HG03060 (cell line): ENCODE measurements around the gene CUL5.

ENCODE experiments used
- ATAC-seq: cut with Tn5 transposase; IDR thresholded peaks from one replicate; pipeline ENCODE4 v1.9.1; 2021; ENCODE audit warnings: low read depth, moderate number of reproducible peaks; ENCODE audit not compliant: unreplicated experiment

Gene CUL5

DNA sequence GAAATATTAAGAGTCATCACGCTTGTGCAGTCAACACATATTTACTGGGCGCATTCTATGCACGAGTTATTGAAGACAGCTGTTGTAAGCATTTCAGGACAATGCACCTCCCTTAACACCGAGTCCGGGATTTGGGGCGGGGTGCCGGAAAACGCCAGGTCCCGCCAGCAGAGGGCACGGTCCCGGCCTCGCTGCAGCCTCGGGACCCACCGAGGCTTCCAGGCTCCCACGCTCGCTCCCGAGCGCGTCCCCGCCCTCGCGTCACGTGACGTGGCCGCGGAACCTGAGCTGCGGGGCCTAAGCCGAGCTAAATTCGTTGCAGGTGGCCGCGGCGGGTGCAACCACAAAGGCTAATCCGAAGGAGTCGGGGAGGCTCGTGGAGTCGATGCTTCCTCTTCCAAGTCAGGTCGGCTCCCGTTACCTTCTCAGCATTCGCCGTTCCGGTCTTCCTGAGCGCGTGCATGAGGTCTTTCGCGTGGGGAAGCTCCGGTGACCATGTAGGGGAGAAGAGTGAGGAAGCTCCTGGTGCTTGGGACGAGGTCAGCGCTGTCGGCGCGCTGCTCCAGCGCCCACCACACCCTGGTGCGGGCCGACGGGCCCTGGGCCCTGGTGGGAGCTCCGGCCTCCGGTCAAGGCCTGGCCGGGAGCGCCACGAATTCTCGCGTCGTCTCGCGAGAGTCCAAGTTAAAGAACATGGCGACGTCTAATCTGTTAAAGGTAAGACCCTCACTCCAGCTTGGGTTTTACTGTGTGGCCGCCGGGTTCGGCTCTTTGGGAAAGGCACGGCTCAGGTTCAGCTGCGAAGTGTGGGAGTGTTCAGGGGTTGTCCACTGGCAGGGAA, at the start of gene CUL5:
Gene CUL5, plus strand, starts transcription at position 243 of the 841 bp plus-strand sequence. Its CDS starts 451 bp downstream, at position 694.
- ATAC-seq, result peak; percentile 69

DNA sequence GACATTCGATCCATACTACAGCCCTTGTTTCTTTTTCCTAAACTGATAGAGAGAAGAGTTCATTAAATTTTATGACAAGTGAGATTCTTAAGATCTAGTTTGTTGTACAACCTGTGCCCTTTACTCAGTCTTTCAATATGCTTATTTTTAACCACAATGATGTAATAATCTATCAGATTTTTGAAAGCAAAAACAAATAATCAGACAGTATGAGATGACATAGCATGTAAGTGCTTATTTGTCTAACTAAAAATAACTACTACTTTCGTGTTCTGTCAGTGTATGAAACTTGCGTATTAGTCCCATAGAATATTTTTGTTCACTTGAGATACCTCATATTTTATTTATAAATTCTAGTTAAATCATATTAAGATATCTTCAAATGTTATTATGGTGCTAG, 47.2 kb upstream of the CUL5 start:
- no peak for ATAC-seq

DNA sequence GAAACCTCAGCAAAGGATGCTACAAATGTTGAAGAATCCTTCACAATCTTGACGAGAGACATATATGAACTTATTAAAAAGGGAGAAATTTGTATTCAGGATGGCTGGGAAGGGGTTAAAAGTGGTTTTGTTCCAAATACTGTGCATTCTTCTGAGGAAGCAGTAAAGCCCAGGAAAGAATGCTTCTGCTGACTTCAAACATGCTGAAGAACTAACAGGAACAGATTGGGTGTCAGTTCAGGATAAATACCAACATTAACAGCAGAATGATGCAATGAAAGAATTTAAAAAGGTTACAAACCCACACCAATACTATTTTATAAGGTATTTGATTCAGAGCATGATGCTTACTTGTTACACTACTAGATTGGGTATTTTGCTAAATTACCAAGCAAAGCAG, 46.5 kb upstream of the CUL5 start:
- ATAC-seq, result no peak

DNA sequence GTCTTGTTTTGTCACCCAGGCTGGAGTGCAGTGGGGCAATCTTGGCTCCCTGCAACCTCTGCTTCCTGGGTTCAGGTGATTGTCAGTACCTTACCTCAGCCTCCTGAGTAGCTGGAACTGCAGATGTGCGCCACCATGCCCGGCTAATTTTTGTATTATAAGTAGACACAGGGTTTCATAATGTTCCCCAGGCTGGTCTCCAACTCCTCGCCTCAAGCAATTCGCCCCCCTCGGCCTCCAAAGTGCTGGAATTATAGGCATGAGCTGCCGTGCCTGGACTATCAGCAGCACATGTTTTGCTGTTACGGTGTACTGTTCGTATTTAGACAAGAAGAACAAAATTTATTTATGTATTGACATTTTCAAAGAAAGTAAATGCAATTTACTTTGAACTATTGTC, 45.6 kb upstream of the CUL5 start:
- ATAC-seq, result no peak

DNA sequence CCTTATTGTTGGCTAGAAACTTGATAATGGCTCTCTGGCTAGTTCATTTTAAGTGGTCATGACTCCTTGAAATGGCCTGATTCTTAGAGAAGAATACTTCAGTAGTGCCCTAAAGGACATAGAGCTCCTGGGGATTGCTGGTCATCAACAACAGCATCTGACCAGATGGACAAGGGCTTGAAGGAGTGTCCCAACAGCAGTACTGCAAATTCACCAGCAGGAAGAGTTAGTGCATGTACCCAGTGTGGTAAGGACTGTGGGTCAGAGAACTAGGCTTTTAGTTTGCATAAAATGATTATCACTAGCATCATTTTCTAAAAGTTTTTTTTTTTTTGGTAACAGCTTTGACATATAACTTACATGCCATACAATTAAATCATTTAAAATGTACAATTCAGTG, 39.5 kb upstream of the CUL5 start:
- ATAC-seq, result no peak

DNA sequence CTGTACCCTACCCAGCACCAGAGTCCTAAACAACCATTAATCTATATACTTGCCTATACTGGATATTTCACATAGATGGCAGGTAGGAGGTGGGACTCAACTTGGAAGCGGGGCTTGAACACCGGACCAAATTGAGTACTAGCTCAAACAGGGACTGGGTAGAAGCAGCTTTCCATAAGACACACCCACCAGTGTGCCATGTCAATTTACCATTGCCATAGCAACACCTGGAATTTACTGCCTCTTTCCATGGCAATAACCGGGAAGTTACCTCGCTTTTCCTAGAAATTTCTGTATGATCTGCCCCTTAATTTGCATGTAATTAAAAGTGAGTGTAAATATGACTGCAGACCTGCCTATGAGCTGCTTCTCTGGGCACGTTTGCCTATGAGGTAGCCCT, 38.6 kb upstream of the CUL5 start:
- no peak for ATAC-seq

DNA sequence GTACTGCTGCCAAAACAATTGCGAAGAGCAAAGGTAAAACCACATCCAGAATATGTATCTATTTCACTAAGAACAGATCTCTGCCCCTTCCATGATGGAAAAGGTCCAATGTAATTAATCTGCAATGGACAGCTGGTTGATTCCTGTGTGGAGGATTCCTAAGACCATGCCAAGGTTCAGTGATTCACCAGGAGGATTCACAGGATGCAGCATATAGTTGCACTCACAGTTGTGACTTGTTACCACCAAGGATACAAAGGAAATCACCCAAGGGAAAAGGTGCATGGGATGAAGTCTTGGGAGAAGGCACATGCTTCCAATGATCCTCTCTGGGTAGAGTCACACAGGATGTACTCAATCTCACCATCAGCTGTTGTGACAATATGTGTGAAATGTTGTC, 35.1 kb upstream of the CUL5 start:
- ATAC-seq, result no peak

DNA sequence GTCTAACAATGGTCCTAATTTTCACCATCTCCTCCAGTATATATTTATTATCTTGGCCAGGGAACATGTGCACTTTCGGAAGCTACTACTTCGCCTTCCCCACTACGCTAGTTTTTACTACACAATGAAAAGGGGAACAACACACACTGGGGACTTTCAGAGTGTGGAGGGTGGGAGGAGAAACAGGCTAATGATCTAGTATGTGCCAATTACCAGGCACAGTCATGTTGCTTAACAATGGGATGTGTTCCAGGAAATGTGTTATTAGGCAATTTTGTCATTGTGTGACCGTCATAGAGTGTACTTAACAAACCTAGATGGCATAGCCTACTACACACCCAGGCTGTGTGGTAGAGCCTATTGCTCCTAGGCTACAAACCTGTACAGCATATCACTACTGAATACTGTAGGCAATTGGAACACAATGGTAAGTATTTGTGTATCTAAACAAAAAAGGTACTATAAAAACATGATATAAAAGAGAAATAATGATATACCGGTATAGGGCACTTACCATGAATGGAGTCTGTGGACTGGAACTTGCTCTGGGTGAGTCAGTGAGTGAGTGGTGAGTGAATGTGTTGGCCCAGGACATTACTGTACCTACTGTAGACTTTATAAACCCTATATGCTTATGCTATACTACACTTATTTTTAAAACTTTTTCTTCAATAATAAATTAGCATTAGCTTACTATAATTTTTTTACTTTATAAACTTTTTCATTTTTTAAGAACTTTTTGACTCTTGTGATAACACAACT, 20.1 kb upstream of the CUL5 start:
- no peak for ATAC-seq

DNA sequence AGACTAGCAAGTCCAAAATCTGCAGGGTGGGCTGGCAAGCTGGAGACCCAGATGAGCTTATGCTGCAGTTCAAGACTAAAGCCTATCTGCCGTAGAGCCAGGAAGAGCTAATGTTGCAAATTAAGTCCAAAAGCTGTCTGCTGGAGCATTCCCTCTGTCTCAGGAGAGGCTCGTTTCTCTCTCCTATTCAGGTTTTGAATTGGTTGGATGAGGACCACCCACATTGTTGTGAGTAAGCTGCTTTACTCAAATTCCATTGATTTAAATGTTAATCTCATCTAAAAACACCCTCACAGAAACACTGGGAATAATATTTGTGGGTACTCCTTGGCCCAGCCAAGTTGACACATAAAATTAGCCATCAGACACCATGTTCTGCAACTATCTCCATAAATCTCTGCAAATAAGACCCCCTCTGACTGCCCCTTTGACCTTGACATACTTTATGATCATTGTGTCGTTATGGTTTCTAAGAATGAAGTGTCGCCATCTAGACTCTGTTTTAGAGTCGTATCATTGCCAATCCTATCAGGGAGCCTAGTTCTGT, 16.8 kb upstream of the CUL5 start:
- no peak for ATAC-seq

DNA sequence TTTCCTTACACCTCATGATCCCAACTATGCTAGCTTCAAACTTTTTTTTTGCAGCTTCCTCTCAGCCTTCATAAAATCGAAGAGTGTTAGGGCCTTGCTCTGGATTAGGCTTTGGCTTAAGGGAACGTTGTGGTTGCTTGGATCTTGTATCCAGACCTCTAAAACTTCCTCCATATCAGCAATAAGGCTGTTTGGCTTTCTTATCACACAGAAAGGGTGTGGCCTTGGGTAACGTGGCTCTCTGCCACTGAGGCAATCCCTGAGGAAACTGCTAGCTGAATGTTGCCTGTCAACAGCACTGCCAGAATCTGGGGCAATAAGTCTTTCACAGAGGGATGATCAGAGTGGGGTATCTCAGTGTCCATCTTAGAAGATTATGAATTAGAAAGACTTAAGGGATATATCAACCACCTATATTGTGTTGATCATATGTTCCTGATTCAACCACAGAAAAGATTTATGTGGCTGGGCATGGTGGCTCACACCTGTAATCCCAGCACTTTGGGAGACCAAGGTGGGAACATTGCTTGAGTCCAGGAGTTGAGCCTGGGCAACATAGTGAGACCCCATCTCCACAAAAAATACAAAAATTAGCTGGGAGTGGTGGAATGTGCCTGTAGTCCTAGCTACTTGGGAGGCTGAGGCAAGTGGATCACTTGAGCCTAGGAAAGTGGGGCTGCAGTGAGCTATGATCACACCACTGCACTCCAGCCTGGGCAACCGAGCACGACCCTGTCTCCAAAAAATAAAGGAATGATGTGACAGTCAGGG, 12.5 kb upstream of the CUL5 start:
- ATAC-seq, result no peak

DNA sequence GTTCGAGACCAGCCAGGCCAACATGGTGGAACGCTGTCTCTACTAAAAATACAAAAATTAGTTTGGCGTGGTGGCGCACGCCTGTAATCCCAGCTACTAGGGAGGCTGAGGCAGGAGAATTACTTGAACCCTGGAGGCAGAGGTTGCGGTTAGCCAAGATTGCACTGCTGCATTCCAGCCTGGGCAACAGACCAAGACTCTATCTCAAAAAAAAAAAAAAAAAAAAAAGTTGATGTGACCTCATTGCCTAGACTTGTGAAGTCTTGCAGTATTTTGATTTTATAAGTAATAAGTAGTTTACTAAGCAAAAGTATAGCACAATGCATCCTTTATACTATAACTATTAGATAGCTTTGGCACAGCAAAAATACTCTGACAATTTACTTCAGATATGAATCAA, 9.9 kb upstream of the CUL5 start:
- no peak for ATAC-seq

DNA sequence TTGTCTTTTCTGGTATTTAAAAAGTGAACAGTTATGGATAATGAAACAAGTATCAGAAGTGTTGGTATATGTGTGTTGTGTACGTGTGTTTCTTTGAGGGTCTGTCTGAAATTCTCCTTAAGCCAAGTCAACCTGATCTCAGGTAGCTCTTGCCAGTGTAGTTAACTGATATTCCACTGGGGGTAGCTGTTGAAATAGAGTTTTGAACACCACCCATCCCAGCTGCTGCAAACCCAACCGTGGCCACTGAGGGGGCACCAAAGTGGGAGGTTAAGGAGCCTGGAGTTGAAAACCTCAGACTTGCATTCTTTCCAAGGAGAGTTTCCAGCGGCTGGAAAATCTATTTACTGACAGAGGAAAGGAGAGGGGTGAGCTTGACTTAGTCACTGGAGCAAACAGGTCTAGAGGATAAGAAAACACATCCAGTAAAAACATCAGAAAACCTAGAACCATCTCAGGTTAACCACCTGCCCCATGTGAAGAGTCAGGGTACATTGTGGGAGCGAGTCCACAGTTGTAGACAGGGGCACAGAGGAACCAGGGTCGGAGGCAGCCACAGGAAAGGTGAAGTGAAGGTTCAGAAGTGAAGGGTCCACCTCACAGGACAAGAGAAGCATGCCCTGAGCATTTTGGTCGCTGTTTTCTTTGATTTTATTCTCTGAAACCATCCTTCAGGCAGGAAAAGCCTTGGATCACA, 8.8 kb upstream of the CUL5 start:
- no peak for ATAC-seq

DNA sequence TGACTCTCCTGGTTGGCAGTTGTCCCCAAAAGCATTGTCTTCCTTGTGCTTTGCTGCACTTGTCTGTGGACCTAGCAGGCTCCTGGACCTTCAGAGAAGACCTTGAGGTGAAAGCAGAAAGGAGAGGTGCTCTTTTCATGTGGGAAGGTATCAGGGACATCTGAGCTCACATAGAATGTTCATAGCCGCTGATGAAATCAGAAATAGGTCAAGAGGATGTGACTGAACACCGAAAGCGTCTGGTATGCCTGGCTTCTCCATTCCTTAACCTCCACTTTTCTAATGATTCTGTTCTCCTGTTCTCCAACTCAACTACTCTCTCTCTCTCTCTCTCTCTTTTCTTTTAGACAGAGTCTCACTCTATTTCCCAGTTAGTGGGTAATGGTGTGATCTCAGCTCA, 6.2 kb upstream of the CUL5 start:
- no peak for ATAC-seq

DNA sequence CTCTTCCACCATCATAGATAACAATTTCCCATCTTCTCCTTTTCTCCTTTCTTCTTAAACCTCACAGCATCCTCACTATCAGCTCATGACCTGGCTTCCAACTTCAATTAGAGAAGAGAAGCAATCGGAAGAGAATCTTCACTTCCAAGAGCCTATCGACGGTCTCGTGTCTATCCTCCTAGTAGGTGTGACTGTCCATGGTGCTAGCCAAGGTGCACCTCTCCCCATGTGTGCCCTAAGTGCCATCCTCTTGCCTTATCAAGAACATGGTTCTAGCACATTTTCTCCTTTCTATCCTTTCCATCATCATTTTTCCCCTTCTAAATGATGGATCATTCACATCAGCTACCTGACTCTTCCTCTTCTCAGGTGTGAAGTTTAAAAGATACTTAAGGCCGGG, 5.1 kb upstream of the CUL5 start:
- ATAC-seq, result no peak

DNA sequence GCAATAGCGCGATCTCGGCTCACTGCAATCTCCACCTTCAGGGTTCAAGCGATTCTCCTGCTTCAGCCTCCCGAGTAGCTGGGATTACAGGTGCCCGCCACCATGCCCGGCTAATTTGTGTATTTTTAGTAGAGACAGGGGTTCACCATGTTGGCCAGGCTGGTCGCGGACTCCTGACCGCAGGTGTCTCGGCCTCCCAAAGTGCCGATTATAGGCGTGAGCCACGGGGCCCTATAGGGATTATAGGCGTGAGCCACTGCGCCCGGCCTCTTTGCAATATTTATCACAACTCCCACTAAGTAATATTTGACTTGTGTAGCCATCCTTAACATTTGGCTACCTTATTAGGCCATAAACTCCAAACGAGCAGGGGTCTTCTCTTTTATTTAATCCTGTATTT, 879 bp upstream of the CUL5 start:
- ATAC-seq, result no peak

DNA sequence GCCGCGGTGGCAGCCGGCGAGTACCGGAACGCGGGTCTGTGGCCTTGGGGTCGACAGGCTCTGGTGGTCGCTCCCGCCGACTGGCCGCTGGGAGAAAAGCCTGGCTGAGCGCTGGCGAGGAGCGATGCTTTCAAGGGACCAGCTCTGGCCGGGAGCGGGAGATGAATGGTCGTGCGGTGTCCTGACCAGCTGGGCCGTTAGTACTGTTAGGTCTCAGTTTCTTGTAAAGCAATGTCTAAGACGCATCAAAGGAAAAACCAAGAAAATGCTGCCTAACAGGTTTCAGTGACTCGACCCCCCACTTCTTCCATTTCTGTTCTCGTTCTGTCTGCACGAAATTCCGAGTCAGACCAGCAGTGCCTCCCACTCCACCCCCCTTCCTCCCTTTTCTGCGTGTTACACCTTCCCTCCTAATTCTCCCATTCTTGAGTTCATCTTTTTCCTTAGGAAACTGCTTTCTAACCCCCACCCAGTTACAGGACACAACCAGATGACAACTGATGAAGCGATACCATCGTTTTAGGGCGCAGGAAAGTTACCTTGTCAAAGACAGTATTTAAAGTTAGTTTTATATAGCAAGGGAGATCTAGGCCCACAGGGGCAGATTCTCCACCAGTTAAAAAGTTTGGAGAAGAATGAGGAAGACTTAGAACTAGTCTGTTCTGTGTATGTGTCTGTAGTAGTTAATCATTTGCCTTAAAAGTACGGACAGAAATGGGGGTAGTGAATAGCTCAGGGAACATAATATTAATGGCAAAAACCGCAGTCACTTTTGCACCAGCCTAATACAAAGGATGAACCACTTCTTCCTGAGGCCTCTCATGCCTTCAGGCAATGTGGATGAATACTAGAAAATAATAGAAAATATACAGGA, 1.0 kb downstream of the CUL5 start:
- no peak for ATAC-seq

DNA sequence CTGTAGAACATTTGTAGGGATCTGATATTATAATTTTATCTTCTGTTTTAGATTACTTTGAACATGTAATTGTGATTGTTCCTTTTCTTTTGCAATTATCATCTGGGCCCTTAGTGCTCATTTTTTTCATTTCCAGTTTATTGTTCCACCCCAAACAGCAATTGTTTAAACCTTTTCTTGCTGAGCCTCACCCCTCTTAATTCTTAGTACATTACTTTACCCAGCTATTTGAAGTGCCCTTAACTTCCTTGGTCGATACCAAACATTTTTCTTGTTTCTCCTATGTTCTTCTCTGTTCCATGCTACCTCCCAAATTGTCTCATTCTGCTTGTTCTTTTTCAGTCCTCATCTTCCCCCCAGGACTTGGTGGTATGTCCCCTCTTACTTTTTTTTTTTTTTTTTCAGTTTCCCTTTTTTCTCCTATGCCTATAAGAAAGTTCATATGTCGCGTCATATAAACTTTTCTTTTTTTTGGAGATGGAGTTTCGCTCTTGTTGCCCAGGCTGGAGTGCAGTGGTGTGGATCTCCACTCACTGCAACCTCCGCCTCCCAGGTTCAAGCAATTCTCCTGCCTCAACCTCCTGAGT, 3.5 kb downstream of the CUL5 start:
- ATAC-seq, result no peak

DNA sequence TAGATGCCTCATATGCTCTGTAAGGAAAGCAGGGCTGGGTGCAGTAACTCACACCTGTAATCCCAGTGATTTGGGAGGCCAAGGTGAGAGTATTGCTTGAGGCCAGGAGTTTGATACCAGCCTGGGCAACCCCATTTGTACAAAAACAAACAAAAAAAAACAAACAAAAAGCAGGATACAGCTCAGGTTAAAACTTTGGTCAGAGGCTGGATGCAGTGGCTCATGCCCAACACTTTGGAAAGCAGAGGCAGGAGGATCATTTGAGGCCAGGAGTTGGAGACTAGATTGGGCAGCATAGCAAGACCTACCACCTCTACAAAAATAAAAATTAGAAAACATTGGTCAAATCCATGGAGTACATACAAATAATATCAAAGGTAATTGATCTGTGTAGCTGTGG, 7.9 kb downstream of the CUL5 start:
- no peak for ATAC-seq

DNA sequence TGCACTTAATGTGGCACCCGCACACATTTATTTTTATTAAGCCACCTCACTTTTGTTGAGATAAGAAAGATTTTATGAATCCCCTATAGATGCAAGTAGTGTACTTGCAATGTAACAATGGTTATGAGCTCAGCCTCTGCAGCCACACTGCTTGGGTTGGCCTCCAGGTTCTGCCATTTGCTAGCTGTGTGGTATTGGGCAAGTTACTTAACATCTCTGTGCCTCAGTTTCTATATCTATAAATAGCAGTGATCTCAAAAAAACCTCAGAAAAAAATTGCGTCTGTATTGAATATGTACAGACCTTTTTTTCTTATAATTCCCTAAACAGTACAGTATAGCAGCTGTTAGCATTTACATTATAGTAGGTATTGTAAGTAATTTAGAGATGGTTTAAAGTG, 10.0 kb downstream of the CUL5 start:
- ATAC-seq, result no peak
